H1 (cell line): ENCODE measurements around the gene TMEM151A. TPM values are rescaled to one million over a fixed set of nuclear protein-coding genes. Genes with fewer than 3 reads are reported as not detected.
A peak's percentile ranks its signal among the peaks of the same experiment; 100 is the strongest.

ENCODE experiments used
- CTCF ChIA-PET: fragments of 300-600 bp; sonication (Branson Sonifier 250); formaldehyde crosslinking; loops from one replicate; lab custom pipeline; 2021; ENCODE audit not compliant: partially characterized antibody; lab: Charles Lee
- POLR2A ChIA-PET: fragments of 300-600 bp; sonication (Branson Sonifier 250); formaldehyde crosslinking; loops from one replicate; lab custom pipeline; 2021; ENCODE audit warnings: inconsistent platforms; ENCODE audit not compliant: partially characterized antibody; lab: Charles Lee
- DNase-seq, 2 experiments: peaks; one replicate each; pipeline versions ENCODE4 v3.0.0 to v3.0.0-alpha.2; 2010 to 2022; ENCODE audit warnings: low spot score in 2 of 2, low read depth in 1 of 2, mixed read lengths in 1 of 2
- FAIRE-seq: peaks from 2 replicates; lab custom pipeline; 2011; peaks lifted over from hg19 to GRCh38; lab: Jason Lieb, UNC
- H2AFZ ChIP-seq: 2 replicates; pipeline ENCODE4 v1.8.1; 2012; ENCODE audit warnings: low read length, inconsistent platforms
- H2AK5ac ChIP-seq: 2 replicates; pipeline ENCODE4 v1.6.1; 2013; ENCODE audit warnings: low read depth, low read length
- H2BK120ac ChIP-seq: replicated peaks from 2 replicates; pipeline ENCODE3; 2013; ENCODE audit warnings: low read depth, low read length, inconsistent platforms
- H2BK12ac ChIP-seq: 2 replicates; pipeline ENCODE4 v1.6.1; 2013; ENCODE audit warnings: low read depth, low read length
- H2BK15ac ChIP-seq: 2 replicates; pipeline ENCODE4 v1.6.1; 2013; ENCODE audit warnings: low read length
- H2BK20ac ChIP-seq: 2 replicates; pipeline ENCODE4 v1.6.1; 2013; ENCODE audit warnings: low read length
- H2BK5ac ChIP-seq: 2 replicates; pipeline ENCODE4 v1.6.1; 2013; ENCODE audit warnings: low read depth, low read length
- H3K14ac ChIP-seq: 2 replicates; pipeline ENCODE4 v1.6.1; 2013; ENCODE audit warnings: inconsistent platforms; ENCODE audit not compliant: insufficient read length
- H3K18ac ChIP-seq: 2 replicates; pipeline ENCODE4 v1.6.1; 2013; ENCODE audit warnings: low read length; ENCODE audit errors: extremely low read depth
- H3K23ac ChIP-seq: 2 replicates; pipeline ENCODE4 v1.6.1; 2013; ENCODE audit warnings: inconsistent platforms; ENCODE audit not compliant: insufficient read length
- H3K23me2 ChIP-seq: 2 replicates; pipeline ENCODE4 v1.6.1; 2013; ENCODE audit warnings: low read depth, low read length
- H3K27ac ChIP-seq: 2 replicates; pipeline ENCODE4 v1.6.1; 2011; ENCODE audit warnings: low read depth, low read length, inconsistent platforms
- H3K27me3 ChIP-seq, 4 experiments: replicated peaks in 1 of 4; 1 replicate in 1 of 4; 2 replicates in 3 of 4; pipeline versions ENCODE4 v1.6.1 to v1.8.1; 2011 to 2013; ENCODE audit warnings: low read length in 3 of 4, mild to moderate bottlenecking in 3 of 4, inconsistent platforms in 2 of 4, mixed read lengths in 2 of 4, moderate library complexity in 1 of 4; ENCODE audit not compliant: control insufficient read depth in 3 of 4, insufficient read depth in 3 of 4; ENCODE audit errors: extremely low read depth in 1 of 4
- H3K36me3 ChIP-seq, 4 experiments: 2 replicates each; pipeline versions ENCODE4 v1.6.1 to v1.8.1; 2011 to 2013; ENCODE audit warnings: mild to moderate bottlenecking in 4 of 4, low read length in 3 of 4, moderate library complexity in 2 of 4, control low read depth in 1 of 4, inconsistent platforms in 1 of 4; ENCODE audit not compliant: insufficient read depth in 4 of 4, control insufficient read depth in 2 of 4
- H3K4ac ChIP-seq: replicated peaks from 2 replicates; pipeline ENCODE3; 2013; ENCODE audit warnings: low read length, low read depth, mixed read lengths, inconsistent platforms; ENCODE audit not compliant: insufficient read length
- H3K4me1 ChIP-seq, 4 experiments: replicated peaks in 1 of 4; 1 replicate in 1 of 4; 2 replicates in 3 of 4; pipeline versions ENCODE4 v1.6.1 to v1.8.1; 2011 to 2013; ENCODE audit warnings: low read length in 3 of 4, inconsistent platforms in 2 of 4, mixed read lengths in 1 of 4; ENCODE audit not compliant: insufficient read depth in 4 of 4, control insufficient read depth in 3 of 4
- H3K4me2 ChIP-seq, 2 experiments: 2 replicates each; pipeline versions ENCODE4 v1.6.1 to v1.8.1; 2011 to 2013; ENCODE audit warnings: low read depth in 2 of 2, low read length in 2 of 2, control low read depth in 1 of 2, inconsistent platforms in 1 of 2, mild to moderate bottlenecking in 1 of 2; ENCODE audit not compliant: insufficient read depth in 1 of 2
- H3K4me3 ChIP-seq, 4 experiments: fragments of 200-600, 300-600 bp in 1 of 4; sonication (generic), shearing (Covaris generic), sonication (Bioruptor Twin) in 1 of 4; 2 replicates each; pipeline versions ENCODE4 v1.5.1 to v1.8.1; 2011 to 2016; ENCODE audit warnings: low read length in 4 of 4, low read depth in 3 of 4, control low read depth in 2 of 4, inconsistent platforms in 2 of 4, mild to moderate bottlenecking in 2 of 4, mixed read lengths in 1 of 4, moderate library complexity in 1 of 4; ENCODE audit not compliant: insufficient read depth in 2 of 4; ENCODE audit errors: extremely low read depth in 1 of 4
- H3K56ac ChIP-seq: replicated peaks from 2 replicates; pipeline ENCODE3; 2013; ENCODE audit warnings: low read depth, mild to moderate bottlenecking, mixed read lengths, low read length, inconsistent platforms; ENCODE audit not compliant: insufficient read length
- H3K79me1 ChIP-seq: 2 replicates; pipeline ENCODE4 v1.6.1; 2013; ENCODE audit warnings: low read depth, low read length, control low read depth
- H3K79me2 ChIP-seq, 2 experiments: 2 replicates each; pipeline versions ENCODE4 v1.6.1 to v1.8.1; 2012 to 2013; ENCODE audit warnings: low read length in 2 of 2, mild to moderate bottlenecking in 2 of 2, inconsistent platforms in 1 of 2; ENCODE audit not compliant: insufficient read depth in 2 of 2, control insufficient read depth in 1 of 2
- H3K9ac ChIP-seq, 4 experiments: replicated peaks in 1 of 4; 1 replicate in 1 of 4; 2 replicates in 3 of 4; pipeline versions ENCODE4 v1.6.1 to v1.8.1; 2011 to 2013; ENCODE audit warnings: low read depth in 3 of 4, low read length in 3 of 4, control low read depth in 2 of 4, mild to moderate bottlenecking in 2 of 4, moderate library complexity in 2 of 4, inconsistent platforms in 1 of 4; ENCODE audit errors: extremely low read depth in 1 of 4
- H3K9me3 ChIP-seq, 2 experiments: 2 replicates each; pipeline versions ENCODE4 v1.6.1 to v1.8.1; 2012 to 2013; ENCODE audit warnings: mild to moderate bottlenecking in 2 of 2, moderate library complexity in 2 of 2, control low read depth in 1 of 2, inconsistent platforms in 1 of 2, low read depth in 1 of 2, low read length in 1 of 2, mixed read lengths in 1 of 2; ENCODE audit not compliant: insufficient read depth in 2 of 2
- H4K20me1 ChIP-seq, 2 experiments: replicated peaks in 1 of 2; 2 replicates each; pipeline versions ENCODE3 to v1.8.1; 2011 to 2013; ENCODE audit warnings: inconsistent platforms in 2 of 2, low read length in 2 of 2, mild to moderate bottlenecking in 1 of 2; ENCODE audit not compliant: insufficient read depth in 2 of 2, control insufficient read depth in 1 of 2
- H4K5ac ChIP-seq: 2 replicates; pipeline ENCODE4 v1.6.1; 2013; ENCODE audit warnings: low read length, low read depth, mixed read lengths, inconsistent platforms; ENCODE audit not compliant: insufficient read length
- H4K8ac ChIP-seq: 2 replicates; pipeline ENCODE4 v1.8.0; 2013; ENCODE audit warnings: mild to moderate bottlenecking, moderate library complexity, low read length, inconsistent platforms; ENCODE audit not compliant: insufficient read depth; ENCODE audit errors: extremely low read depth
- H4K91ac ChIP-seq: replicated peaks from 2 replicates; pipeline ENCODE3; 2013; ENCODE audit warnings: low read length, mixed read lengths, inconsistent platforms; ENCODE audit not compliant: insufficient read length
- WGBS, 2 experiments: shearing (Covaris generic) in 1 of 2; methylation state at CpG; one replicate each; pipeline versions ENCODE4 v1.1.6 to v1.1.7; 2013 to 2015; ENCODE audit warnings: low lambda C conversion rate in 2 of 2, mixed read lengths in 2 of 2, inconsistent platforms in 1 of 2, low coverage in 1 of 2, missing lambda C conversion rate in 1 of 2; ENCODE audit not compliant: insufficient replicate concordance in 2 of 2, insufficient coverage in 1 of 2, insufficient read length in 1 of 2; ENCODE audit errors: extremely low coverage in 1 of 2, missing lambda C conversion rate in 1 of 2; 5-methylcytosine and 5-hydroxymethylcytosine counted together
- polyA plus RNA-seq, 7 experiments: library from polyadenylated mRNA; depleted of rRNA in 3 of 7; stranded (reverse) in 5 of 7; unstranded in 2 of 7; fragments of >200 nt in 5 of 7; fragments of 200-250 nt in 2 of 7; gene quantifications; 1 replicate in 5 of 7; 2 replicates in 1 of 7; 4 replicates in 1 of 7; pipeline versions ENCODE4 v1.2.1 to v1.2.3, GENCODE V29; 2011 to 2013; ENCODE audit warnings: missing spikeins in 2 of 7, mixed read lengths in 2 of 7
- total RNA-seq: library from RNA; stranded (reverse); fragmentation: NEBNext Ultra II Directional; extraction: Animal tissue kit (Norgen Biotek cat#: 25700); gene quantifications from 2 replicates; pipeline ENCODE4 v1.2.1, GENCODE V29; 2021

Gene TMEM151A
- total and polyA plus RNA-seq, 2 of the 8 experiments (the other 6 are each of a cell fraction or from before 2014, with no cell fraction given): 3.2 TPM

GRCh38 chr11:66327171-66328030 lies 35.7 kb downstream of the TMEM151A start:
- Histone ChIP-seq H4K91ac (peak overlapping the region; percentile 82), H4K8ac (no peak overlapping the region; the same call in 1 of the 2 replicates), H3K14ac (no peak overlapping the region), H2BK120ac (peak overlapping the region; percentile 33), H3K18ac (peak overlapping the region; percentile 19; the same call in 1 of the 2 replicates), H3K4me2 (no peak overlapping the region), H3K9me3 (no peaks in the 10 kb centered on the region), H3K23ac (no peak overlapping the region), H2BK5ac (peak overlapping the region; percentile 75; the same call in 1 of the 2 replicates), H3K27me3 (peaks cover 0 to 7% (median 5%) of the 10 kb centered on the region in 4 experiments; a peak in 2 of 7 replicates), H2BK20ac (peak overlapping the region; percentile 82; the same call in 1 of the 2 replicates), H3K9ac (peak overlapping the region in 1 of 4 experiments; percentile 6; a peak in 1 of 7 replicates), H3K4me3 (no peak overlapping the region), H2AFZ (no peak overlapping the region), H3K23me2 (peaks cover 2% of the 10 kb centered on the region; the same call in 1 of the 2 replicates), H4K5ac (no peak overlapping the region), H3K4ac (peak overlapping the region; percentile 69), H3K79me2 (no peaks in the 10 kb centered on the region), H3K56ac (no peak overlapping the region), H2AK5ac (peak overlapping the region; percentile 69), H3K27ac (no peak overlapping the region), H3K79me1 (no peaks in the 10 kb centered on the region), H2BK15ac (peak overlapping the region; percentile 100), H2BK12ac (peak overlapping the region; percentile 99), H3K36me3 (no peaks in the 10 kb centered on the region), H3K4me1 (peaks cover 5 to 13% (median 8%) of the 10 kb centered on the region in 4 experiments; a peak in 6 of 7 replicates), H4K20me1 (no peaks in the 10 kb centered on the region)
- WGBS, 2 experiments: 92% methylated on average over 10 of the region's 10 CpGs; no CpG with 5 or more reads in 1 of the 2 experiments
- CTCF ChIA-PET: interaction anchor here (1.0 to 4.0 kb wide), 4 partner anchors 9 to 15 kb away, joined by 3 to 73 read pairs (median 11); partner anchors contain the start of genes CD248 and RIN1
- DNase-seq (peak in 1 of 2 experiments; percentile 50), FAIRE-seq (no peak)
- POLR2A ChIA-PET: interaction anchor here (0.6 to 1.8 kb wide), 3 partner anchors 10 to 26 kb away, joined by 3 to 10 read pairs (median 10); partner anchors contain the start of gene CD248
